HG02973 (cell line): ENCODE results near the gene PVRIG.
"Not testable (repeated sequence)": the region's sequence is repeated elsewhere in the genome, so short reads cannot be mapped to it uniquely, and the experiment has no call there.

ENCODE experiments used
- ATAC-seq: cut with Tn5 transposase; IDR thresholded peaks from one replicate; pipeline ENCODE4 v1.9.1; 2021; ENCODE audit warnings: moderate library complexity; ENCODE audit not compliant: unreplicated experiment

Gene PVRIG

GRCh38 chr7:100270046-100270918, 50.5 kb downstream of the PVRIG start:
- ATAC-seq, result not testable (repeated sequence)
